Thymus (tissue), 11 donors: ENCODE results near the gene DCP2. TPM values are rescaled to one million over a fixed set of nuclear protein-coding genes. Genes with fewer than 3 reads are reported as not detected.
A peak's percentile ranks its signal among the peaks of the same experiment; 100 is the strongest.

ENCODE experiments used
- DNase-seq, 9 donors: peaks; one replicate each; pipeline ENCODE4 v3.0.0-alpha.2; 2013; ENCODE audit warnings: low spot score in 9 of 9, low read depth in 6 of 9, missing footprints in 1 of 9
- H3K27ac ChIP-seq, 2 donors: one replicate each; pipeline ENCODE4 v1.5.1; 2013; ENCODE audit warnings: control low read depth in 1 of 2, low read depth in 1 of 2, low read length in 1 of 2, mild to moderate bottlenecking in 1 of 2, moderate library complexity in 1 of 2
- H3K27me3 ChIP-seq, 2 donors: one replicate each; pipeline ENCODE4 v1.5.1; 2013; ENCODE audit warnings: low read length in 1 of 2; ENCODE audit not compliant: control insufficient read depth in 2 of 2, insufficient read depth in 1 of 2
- H3K36me3 ChIP-seq, 2 donors: one replicate each; pipeline ENCODE4 v1.5.1; 2013; ENCODE audit warnings: low read length in 1 of 2, mild to moderate bottlenecking in 1 of 2, moderate library complexity in 1 of 2; ENCODE audit not compliant: control insufficient read depth in 2 of 2, insufficient read depth in 2 of 2
- H3K4me1 ChIP-seq, 2 donors: one replicate each; pipeline ENCODE4 v1.5.1; 2013; ENCODE audit warnings: low read length in 2 of 2; ENCODE audit not compliant: control insufficient read depth in 2 of 2, insufficient read depth in 2 of 2
- H3K4me3 ChIP-seq, 2 donors: one replicate each; pipeline ENCODE4 v1.5.1; 2013; ENCODE audit warnings: low read length in 2 of 2, control low read depth in 1 of 2, mild to moderate bottlenecking in 1 of 2
- H3K9me3 ChIP-seq, 2 donors: one replicate each; pipeline ENCODE4 v1.5.1; 2013; ENCODE audit warnings: low read length in 1 of 2, mild to moderate bottlenecking in 1 of 2; ENCODE audit not compliant: control insufficient read depth in 2 of 2, insufficient read depth in 1 of 2
- WGBS: extraction: QIAGEN DNeasy Blood & Tissue Kit; methylation state at CpG from one replicate; pipeline ENCODE4 v1.1.7; 2013; 5-methylcytosine and 5-hydroxymethylcytosine counted together
- polyA plus RNA-seq: library from polyadenylated mRNA; stranded (reverse); fragments of 200-250 nt; gene quantifications from one replicate; pipeline ENCODE4 v1.2.3, GENCODE V29; 2013
- total RNA-seq: library from RNA; stranded (reverse); fragments of 120-200 nt; gene quantifications from one replicate; pipeline ENCODE4 v1.2.4, GENCODE V29; 2013
- donor health status: healthy.

The DCP2 gene
- total and polyA plus RNA-seq, 2 donors, result 36.3 to 79.3 TPM

DNA sequence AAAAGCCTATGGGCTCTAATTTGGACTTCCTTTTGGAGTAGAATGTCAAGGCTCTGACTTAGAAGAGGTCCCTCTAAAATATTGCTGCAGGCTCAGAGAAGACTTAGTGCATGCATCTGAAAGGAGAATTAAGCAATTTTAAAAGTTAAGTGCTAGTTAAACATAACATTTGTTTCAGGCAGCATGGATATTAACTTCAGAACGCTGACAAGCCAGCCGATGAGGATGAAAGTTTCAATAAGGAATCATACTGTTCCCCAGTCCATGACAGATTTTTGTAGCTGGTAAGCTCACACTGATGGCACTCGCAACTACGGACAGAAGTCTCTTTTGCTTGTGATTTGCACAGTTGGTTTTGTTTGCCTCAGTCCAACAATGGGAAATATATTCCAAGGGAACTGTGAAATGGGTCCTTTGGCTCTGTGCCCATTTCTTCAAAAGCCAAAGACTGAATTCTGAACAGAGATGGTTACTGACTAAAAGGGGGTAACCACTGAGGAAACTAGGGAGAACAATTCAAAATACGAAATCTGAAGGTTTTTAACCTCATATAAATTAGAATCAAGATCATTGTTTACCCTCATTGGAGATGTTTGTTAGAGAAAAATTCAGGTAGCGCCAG, 47.6 kb downstream of the DCP2 start:
- peaks cover 16 to 33% of the 10 kb centered on the region in 2 donors for H3K36me3 ChIP-seq
- no peaks in the 10 kb centered on the region for H3K27me3 ChIP-seq
- H3K27ac ChIP-seq, result peak overlapping the region; percentile 87 to 93
- 98% methylated on average over 6 of the region's 6 CpGs for WGBS
- no peak overlapping the region for H3K4me3 ChIP-seq
- H3K4me1 ChIP-seq, result peaks cover 5 to 19% of the 10 kb centered on the region in 2 donors
- peaks cover 0 to 1% of the 10 kb centered on the region in 2 donors for H3K9me3 ChIP-seq
- DNase-seq, result no peak

- 96% methylated on average over 4 of the region's 4 CpGs for WGBS
Observed at GRCh38 chr5:113025596-113025995, 49.0 kb downstream of the DCP2 start.

GRCh38 chr5:113026211-113026610, 49.6 kb downstream of the DCP2 start:
- H3K36me3 ChIP-seq, result peaks cover 20 to 33% of the 10 kb centered on the region in 2 donors
- H3K27ac ChIP-seq, result no peak overlapping the region
- peaks cover 0 to 1% of the 10 kb centered on the region in 2 donors for H3K9me3 ChIP-seq
- peaks cover 5 to 14% of the 10 kb centered on the region in 2 donors for H3K4me1 ChIP-seq
- H3K27me3 ChIP-seq, result no peaks in the 10 kb centered on the region
- no peak for DNase-seq
- no peak overlapping the region for H3K4me3 ChIP-seq
- 98% methylated on average over 4 of the region's 4 CpGs for WGBS

More at GRCh38 chr5:113025596-113025995, 49.0 kb downstream of the DCP2 start:
- Histone ChIP-seq H3K4me1 (peaks cover 5 to 19% of the 10 kb centered on the region in 2 donors), H3K9me3 (peaks cover 0 to 1% of the 10 kb centered on the region in 2 donors), H3K36me3 (peaks cover 20 to 33% of the 10 kb centered on the region in 2 donors), H3K27me3 (no peaks in the 10 kb centered on the region), H3K27ac (no peak overlapping the region), H3K4me3 (no peak overlapping the region)
- no peak for DNase-seq

DNA sequence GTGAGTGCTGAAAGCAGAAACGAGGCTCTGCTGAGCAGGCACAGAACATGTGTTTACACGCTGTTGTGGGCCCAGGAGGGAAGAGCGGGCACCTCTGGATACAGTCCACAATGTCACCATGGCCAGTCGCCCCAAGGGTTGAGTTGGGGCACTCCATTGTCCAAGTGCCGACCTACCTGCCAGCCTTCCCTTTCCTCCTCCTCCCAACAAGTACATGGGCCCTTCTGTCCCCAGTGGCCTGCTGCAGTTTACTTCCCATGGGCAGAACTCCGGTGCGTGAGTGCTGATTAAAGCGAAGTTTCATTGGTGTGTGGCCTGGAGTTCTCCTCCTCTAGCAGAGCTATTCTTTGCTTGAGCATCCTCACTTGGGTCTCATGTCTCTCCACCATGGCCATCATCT, 50.4 kb downstream of the DCP2 start:
- WGBS, result 92% methylated on average over 8 of the region's 8 CpGs
- H3K27me3 ChIP-seq, result no peaks in the 10 kb centered on the region
- no peak for DNase-seq

GRCh38 chr5:113027431-113027830, 50.8 kb downstream of the DCP2 start:
- 97% methylated on average over 5 of the region's 5 CpGs for WGBS
- no peak overlapping the region for H3K27ac ChIP-seq
- peaks cover 5 to 14% of the 10 kb centered on the region in 2 donors for H3K4me1 ChIP-seq
- H3K27me3 ChIP-seq, result no peaks in the 10 kb centered on the region
- peaks cover 20 to 33% of the 10 kb centered on the region in 2 donors for H3K36me3 ChIP-seq
- no peak overlapping the region for H3K4me3 ChIP-seq
- DNase-seq, result no peak
- H3K9me3 ChIP-seq, result peaks cover 0 to 1% of the 10 kb centered on the region in 2 donors

More for the DNA sequence above, 50.4 kb downstream of the DCP2 start:
- H3K4me1 ChIP-seq, result peaks cover 5 to 14% of the 10 kb centered on the region in 2 donors
- H3K9me3 ChIP-seq, result peaks cover 0 to 1% of the 10 kb centered on the region in 2 donors
- H3K36me3 ChIP-seq, result peaks cover 20 to 33% of the 10 kb centered on the region in 2 donors
- H3K4me3 ChIP-seq, result no peak overlapping the region
- peak overlapping the region in 1 of 2 donors; percentile 64 for H3K27ac ChIP-seq

DNA sequence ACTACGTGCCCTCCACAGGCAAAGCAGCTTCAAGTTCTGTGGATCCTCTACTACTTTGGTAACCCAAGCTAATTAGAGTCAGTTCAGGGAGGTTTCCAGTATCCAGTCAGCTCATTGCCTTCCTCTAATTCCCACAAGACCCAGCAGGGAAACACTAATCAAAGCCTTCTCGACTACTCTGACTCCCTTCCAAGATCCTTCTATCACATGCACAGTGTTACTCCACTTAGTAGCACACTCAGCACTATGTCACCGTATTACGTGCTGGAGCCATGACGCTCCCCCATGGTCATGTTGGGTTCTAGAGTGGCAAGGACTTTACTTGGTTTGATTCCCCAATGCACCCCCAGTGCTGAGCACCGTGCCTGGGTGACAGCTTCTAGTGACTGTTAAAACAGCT, 53.0 kb downstream of the DCP2 start:
- no peak overlapping the region for H3K4me3 ChIP-seq
- H3K4me1 ChIP-seq, result peaks cover 0 to 3% of the 10 kb centered on the region in 2 donors
- H3K27me3 ChIP-seq, result no peaks in the 10 kb centered on the region
- no peak overlapping the region for H3K27ac ChIP-seq
- no peak for DNase-seq
- 82% methylated on average over 6 of the region's 6 CpGs for WGBS
- H3K9me3 ChIP-seq, result peaks cover 0 to 1% of the 10 kb centered on the region in 2 donors
- H3K36me3 ChIP-seq, result peaks cover 20 to 25% of the 10 kb centered on the region in 2 donors

- Histone ChIP-seq H3K9me3 (peaks cover 0 to 1% of the 10 kb centered on the region in 2 donors), H3K4me1 (no peaks in the 10 kb centered on the region), H3K4me3 (no peak overlapping the region), H3K27ac (no peak overlapping the region), H3K27me3 (no peaks in the 10 kb centered on the region), H3K36me3 (peaks cover 20 to 21% of the 10 kb centered on the region in 2 donors)
- 95% methylated on average over 8 of the region's 8 CpGs for WGBS
- no peak for DNase-seq
Observed at GRCh38 chr5:113031104-113031503, 54.5 kb downstream of the DCP2 start.

GRCh38 chr5:113031557-113031956, 55.0 kb downstream of the DCP2 start:
- no peak for DNase-seq
- Histone ChIP-seq H3K27me3 (no peaks in the 10 kb centered on the region), H3K9me3 (peaks cover 0 to 1% of the 10 kb centered on the region in 2 donors), H3K4me1 (no peaks in the 10 kb centered on the region), H3K27ac (no peak overlapping the region), H3K4me3 (no peak overlapping the region), H3K36me3 (peaks cover 17 to 20% of the 10 kb centered on the region in 2 donors)
- 97% methylated on average over 2 of the region's 2 CpGs for WGBS

GRCh38 chr5:113034182-113034773, 57.7 kb downstream of the DCP2 start:
- Histone ChIP-seq H3K27me3 (no peaks in the 10 kb centered on the region), H3K27ac (no peak overlapping the region), H3K4me3 (no peak overlapping the region), H3K4me1 (peaks cover 0 to 5% of the 10 kb centered on the region in 2 donors), H3K36me3 (peaks cover 0 to 4% of the 10 kb centered on the region in 2 donors), H3K9me3 (no peaks in the 10 kb centered on the region)
- no peak for DNase-seq
- 98% methylated on average over 13 of the region's 13 CpGs for WGBS
